ENCODE data around the gene FAM13A.
"Not testable (repeated sequence)": the region's sequence is repeated elsewhere in the genome, so short reads cannot be mapped to it uniquely, and the experiment has no call there.

The FAM13A gene

DNA sequence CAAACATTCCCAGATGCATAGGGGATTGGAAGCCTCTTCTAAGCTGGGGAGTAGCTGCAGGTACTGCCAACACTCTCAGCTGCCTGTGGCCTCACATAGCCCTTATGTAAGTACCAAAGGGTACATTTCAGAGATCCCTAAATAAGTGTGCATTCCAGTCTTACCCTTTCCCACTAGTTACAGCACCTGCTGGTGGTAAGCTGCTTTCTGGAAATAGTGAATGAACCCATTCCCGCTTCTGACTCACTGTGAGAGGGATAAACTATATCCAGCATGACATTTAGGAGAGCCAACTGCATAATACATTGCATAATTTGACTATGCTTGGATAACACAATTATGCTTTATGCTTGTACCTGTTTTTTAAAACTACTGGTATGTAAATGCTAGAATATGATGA is 149.0 kb downstream of the FAM13A start:
- DNase-seq (ENCODE audit: low read depth in 2 of 2, low spot score in 1 of 2), result no peak

DNA sequence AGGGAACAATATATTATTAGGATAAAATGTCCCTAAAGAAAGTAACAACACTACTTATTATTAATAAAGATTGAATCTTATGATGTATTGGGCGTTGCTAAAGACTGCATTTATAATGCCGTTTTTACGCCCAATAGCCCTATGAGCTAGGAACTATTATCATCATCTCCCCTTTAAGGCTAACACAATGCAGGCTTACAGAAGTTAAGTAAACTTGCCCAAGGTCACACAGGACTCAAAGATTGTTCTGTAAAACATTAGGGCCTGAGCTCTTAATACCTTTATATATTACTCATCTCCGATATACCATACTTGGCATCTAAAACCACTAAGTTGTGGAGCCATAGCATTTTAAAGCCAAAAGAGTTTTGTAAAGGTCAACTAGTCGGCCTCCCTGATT is 149.5 kb downstream of the FAM13A start:
- no peak for DNase-seq (ENCODE audit: low read depth in 2 of 2, low spot score in 1 of 2)

DNA sequence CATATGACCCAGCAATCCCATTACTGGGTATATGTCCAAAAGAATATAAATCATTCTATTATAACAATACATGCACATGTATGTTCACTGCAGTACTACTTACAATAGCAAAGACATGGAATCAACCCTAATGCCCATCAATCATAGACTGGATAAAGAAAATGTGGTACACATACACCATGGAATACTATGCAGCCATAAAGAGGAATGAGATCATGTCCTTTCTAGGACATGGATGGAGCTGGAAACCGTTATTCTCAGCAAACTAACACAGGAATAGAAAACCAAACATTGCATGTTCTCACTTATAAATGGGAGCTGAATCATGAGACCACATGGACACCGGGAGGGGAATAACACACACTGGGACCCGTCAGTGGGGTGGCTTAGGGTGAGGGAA is 152.7 kb downstream of the FAM13A start:
- not testable (repeated sequence) for DNase-seq (ENCODE audit: low read depth in 2 of 2, low spot score in 1 of 2)

- DNase-seq (ENCODE audit: low read depth in 2 of 2, low spot score in 1 of 2), result no peak
Observed at GRCh38 chr4:88900432-88900831, 156.6 kb downstream of the FAM13A start.

DNA sequence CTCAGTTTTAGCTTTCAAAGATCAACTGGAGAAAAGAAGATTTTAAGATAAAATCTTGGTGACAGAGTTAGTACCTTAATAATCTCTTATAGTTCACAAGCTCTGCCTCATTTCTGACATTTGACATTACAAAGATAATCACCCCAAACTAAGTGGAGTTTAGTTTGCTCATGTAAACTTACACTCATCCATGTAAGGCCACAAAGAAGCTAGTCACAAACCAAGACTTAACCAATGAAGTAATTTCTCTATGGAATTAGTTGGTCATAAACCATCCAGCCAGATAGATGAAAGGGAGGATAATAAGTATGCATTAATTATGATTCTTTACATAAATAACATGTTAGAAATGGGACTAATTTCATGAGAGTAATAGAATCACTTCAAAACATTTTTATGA is 159.2 kb downstream of the FAM13A start:
- no peak for DNase-seq (ENCODE audit: low read depth in 2 of 2, low spot score in 1 of 2)

GRCh38 chr4:88897180-88897579 is 159.8 kb downstream of the FAM13A start:
- no peak for DNase-seq (ENCODE audit: low read depth in 2 of 2, low spot score in 1 of 2)

DNA sequence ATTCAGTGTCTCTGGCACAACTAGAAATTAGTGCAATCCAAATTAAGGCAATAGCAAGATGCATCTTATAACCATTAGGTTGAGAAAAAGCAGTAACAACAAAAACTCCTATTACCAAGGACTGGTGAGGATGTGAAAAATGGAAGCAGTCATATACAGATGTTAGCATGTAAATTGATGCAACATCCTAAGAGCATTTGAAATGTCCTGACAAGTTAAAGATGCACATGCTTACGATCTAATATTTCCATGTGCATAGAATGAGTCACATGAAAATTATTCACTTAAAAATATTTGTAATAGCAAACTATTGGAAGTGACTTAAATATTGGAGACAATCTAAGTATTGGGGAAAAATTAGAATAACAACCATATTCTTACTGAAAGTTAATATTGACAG is 163.0 kb downstream of the FAM13A start:
- DNase-seq (ENCODE audit: low read depth in 2 of 2, low spot score in 1 of 2), result no peak

DNA sequence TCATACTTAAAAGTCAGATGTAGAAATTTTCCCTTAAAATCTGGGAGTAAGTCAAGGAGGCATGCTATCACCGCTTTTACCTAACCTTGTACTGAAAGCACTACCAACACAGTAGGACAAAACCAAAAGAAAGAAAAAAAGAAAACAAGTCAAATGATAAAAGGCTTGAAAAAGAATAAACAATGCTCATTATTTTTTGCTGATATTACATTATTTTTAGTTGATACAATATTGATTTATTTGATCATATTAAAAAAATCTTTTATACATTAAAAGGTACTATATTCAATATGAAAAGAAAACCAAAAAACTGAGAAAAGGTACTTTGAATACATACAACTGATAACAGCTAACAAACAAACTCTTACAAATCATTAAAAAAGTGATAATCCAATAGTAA is 164.3 kb downstream of the FAM13A start:
- no peak for DNase-seq (ENCODE audit: low read depth in 2 of 2, low spot score in 1 of 2)

DNA sequence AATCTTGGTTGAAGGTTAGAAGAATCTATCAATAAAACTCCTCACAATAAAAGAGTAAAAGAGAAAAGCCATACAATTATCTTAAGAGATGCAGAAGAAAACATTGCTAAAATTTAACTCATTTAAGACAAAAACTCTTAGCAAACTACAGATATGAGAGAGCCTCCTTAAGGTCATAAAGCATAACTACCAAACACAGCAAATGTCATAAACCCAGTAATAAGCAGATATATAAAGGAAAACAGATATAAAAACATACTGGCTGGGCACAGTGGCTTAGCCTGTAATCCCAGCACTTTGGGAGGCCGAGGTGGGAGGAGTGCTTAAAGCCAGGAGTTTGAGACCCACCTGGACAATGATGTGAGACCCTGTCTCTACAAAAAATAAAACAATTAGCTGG is 165.3 kb downstream of the FAM13A start:
- no peak for DNase-seq (ENCODE audit: low read depth in 2 of 2, low spot score in 1 of 2)

- DNase-seq (ENCODE audit: low read depth in 2 of 2, low spot score in 1 of 2), result not testable (repeated sequence)
Observed at GRCh38 chr4:88887409-88887808, 169.6 kb downstream of the FAM13A start.

GRCh38 chr4:88881227-88881569 is 175.8 kb downstream of the FAM13A start:
- no peak for DNase-seq (ENCODE audit: low read depth in 2 of 2, low spot score in 1 of 2)

- no peak for DNase-seq (ENCODE audit: low read depth in 2 of 2, low spot score in 1 of 2)
Observed at GRCh38 chr4:88880501-88881226, 176.3 kb downstream of the FAM13A start.

DNA sequence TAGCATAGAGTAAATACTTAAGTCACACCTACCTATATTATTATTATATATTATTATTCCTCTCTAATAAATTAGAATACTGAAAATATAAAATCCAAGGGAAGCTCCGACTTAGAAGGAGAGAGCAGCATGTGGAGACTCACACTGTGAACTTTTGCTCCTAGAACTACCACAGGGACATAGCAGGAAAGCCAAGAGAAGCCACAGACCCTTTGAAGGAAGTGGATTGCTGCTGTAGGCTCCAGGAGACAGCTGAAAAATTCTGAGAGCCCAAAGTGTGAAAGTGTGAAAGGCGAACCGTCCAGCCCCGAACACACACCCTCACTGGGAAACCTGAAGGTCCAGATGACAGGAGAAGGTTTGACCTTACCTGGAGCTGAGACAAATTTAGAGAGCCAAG is 177.0 kb downstream of the FAM13A start:
- DNase-seq (ENCODE audit: low read depth in 2 of 2, low spot score in 1 of 2), result no peak

DNA sequence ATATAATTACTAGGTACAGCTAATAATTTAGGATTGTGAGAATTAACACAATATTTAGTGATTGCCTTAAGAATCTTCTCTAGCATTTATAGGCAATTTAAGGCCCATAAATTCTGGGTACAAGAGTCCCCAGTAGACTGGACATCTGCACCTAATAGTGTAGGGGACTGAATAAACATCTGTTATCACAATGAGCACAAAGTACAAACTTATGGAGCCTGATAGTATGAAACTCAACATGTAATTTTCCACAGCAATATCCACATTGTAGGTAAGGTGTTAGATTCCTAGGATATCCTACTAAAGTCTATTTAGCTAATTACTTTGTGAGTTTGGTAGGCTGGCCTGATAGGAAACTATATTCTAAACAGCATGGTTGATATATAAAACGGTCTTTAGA is 178.3 kb downstream of the FAM13A start:
- DNase-seq (ENCODE audit: low read depth in 2 of 2, low spot score in 1 of 2), result no peak

- no peak for DNase-seq (ENCODE audit: low read depth in 2 of 2, low spot score in 1 of 2)
Observed at GRCh38 chr4:88870428-88870827, 186.6 kb downstream of the FAM13A start.

GRCh38 chr4:88868510-88868909 is 188.5 kb downstream of the FAM13A start:
- DNase-seq (ENCODE audit: low read depth in 2 of 2, low spot score in 1 of 2), result no peak

DNA sequence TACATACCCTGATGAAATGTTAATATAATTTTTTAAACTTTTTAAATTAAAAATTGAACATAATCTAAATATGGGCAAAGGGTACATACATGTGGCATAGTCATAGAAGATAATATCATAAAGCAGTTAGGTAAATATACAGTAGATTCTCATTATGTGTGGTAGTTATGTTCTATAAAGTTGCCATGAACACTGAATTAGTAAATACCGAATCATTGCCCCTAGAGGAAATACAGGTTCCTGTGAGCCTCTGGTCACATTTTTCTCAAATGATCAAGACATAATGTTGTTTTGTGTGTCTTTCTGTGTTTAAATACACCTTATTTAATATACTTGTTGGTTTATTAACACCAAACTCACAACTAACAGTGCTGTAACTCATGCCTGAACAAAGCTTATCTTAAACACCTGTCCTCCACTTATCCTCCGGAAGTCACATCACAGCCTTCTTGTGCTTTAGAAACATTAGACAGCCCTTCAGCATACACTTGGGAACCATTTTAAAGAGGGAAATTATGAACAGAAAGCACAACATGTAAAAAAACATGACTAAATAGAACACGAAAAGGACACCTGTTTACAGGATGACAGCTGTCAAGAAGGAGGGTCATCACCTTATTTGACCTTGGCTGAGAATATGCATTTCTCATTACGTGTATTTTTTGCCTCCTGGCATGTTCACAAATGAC is 190.0 kb downstream of the FAM13A start:
- DNase-seq (ENCODE audit: low read depth in 2 of 2, low spot score in 1 of 2), result no peak

GRCh38 chr4:88865466-88865865 is 191.5 kb downstream of the FAM13A start:
- DNase-seq (ENCODE audit: low read depth in 2 of 2, low spot score in 1 of 2), result no peak

DNA sequence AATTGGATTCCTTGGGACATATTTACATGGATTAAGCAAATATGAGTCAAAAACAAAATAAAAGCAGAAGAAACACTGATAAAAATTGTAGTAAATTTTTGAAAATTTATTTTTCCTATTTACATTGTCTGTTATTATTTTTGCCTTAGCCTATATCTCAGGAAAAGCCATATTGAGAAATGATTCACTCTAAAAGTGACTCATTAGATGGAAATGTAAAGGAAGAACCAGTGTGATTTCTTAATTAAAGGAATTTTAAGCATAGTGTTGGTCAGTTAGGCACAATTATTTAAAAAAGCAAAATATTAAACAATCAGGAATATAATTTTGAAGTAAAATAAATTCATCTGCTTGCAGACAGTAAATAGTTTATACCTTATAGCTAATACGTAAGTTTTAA is 191.9 kb downstream of the FAM13A start:
- DNase-seq (ENCODE audit: low read depth in 2 of 2, low spot score in 1 of 2), result no peak

- no peak for DNase-seq (ENCODE audit: low read depth in 2 of 2, low spot score in 1 of 2)
Observed at GRCh38 chr4:88860586-88860985, 196.4 kb downstream of the FAM13A start.

DNA sequence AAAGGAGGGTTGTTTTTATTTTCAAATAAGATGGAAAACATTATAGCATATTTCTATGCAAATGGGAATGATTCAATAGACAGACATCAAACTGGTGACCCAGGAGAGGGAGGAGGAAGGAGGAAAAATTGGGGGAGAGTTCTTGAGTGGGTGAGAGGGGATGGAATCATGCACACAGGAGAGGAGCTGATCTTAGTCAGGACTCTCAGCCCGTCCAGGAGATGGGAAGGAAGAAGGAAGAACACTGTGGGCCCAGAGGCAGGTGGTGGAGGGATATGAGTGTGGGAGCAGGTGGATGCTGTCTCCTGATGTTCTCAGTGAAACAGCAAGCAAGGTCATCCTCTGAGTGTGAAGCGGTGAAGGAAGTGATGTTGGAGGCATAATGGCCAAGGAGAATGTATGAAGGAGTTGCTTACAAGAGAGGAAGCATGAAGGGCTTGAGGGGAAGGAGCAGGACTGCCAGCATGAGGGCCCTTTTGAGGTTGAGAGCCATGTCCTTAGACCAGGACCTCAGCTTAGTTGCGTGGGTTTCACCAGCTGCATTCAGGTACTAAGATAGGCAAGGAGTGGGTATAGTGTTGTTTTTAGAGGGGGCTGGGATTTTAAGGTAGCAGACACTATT is 197.7 kb downstream of the FAM13A start:
- no peak for DNase-seq (ENCODE audit: low read depth in 2 of 2, low spot score in 1 of 2)

- DNase-seq (ENCODE audit: low read depth in 2 of 2, low spot score in 1 of 2), result no peak
Observed at GRCh38 chr4:88858752-88859151, 198.2 kb downstream of the FAM13A start.

- no peak for DNase-seq (ENCODE audit: low read depth in 2 of 2, low spot score in 1 of 2)
Observed at GRCh38 chr4:88857588-88857987, 199.4 kb downstream of the FAM13A start.

All from stimulated activated CD8-positive, alpha-beta memory T cell treated with anti-CD3 and anti-CD28 coated beads, Interleukin-4, amount 100 ng/mL, for 1 hour (primary cell).